HG03280 (cell line): ENCODE results near the gene CXADR.

Experiments used
- ATAC-seq: cut with Tn5 transposase; IDR thresholded peaks from one replicate; pipeline ENCODE4 v1.9.1; 2021; ENCODE audit warnings: mild to moderate bottlenecking, moderate library complexity; ENCODE audit not compliant: unreplicated experiment

The CXADR gene

DNA sequence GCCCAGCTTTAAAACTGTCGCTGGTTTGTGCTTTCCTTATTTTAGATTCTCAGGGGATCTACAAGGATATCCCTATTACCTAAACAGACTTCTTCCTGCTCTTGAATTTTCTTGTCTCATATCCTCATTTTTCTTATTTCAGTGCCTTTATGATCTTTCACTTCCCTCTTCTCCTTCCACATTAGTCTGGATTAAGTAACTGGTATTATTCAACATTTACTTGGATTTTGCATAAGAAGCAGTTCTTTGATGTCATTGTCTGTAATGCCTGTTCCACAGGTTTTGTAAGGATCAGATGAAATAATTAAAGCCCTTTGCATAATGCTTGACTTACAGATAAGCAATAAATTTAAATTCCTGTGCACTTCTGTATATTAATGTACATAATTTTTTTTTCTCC, 26.5 kb downstream of the CXADR start:
- ATAC-seq = no peak

DNA sequence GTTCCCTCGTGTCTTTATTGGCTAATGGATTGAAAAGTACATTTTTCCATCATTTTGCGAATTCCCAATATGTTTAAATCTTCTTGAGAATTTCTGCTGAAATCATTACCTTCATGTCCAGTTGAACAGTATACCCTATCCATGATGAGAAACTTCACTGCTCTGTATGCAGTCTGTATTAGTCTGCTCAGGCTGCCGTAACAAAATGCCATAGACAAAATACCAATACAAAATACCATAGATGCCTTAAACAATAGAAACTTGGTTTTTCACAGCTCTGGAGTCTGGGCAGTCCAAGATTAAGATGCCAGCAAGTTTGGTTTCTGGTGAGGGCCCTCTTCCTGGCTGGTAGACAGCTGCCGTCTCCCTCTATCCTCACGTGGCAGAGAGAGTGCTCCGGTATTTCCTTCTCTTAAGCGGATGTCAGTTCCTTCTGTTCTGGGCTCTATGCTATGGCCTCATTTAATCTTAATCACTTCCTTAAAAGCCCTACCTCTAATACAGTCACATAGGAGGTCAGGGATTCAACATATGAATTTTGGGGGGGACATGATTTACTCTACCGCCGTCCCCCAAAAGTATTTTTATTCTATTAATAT, 27.0 kb downstream of the CXADR start:
- no peak for ATAC-seq

DNA sequence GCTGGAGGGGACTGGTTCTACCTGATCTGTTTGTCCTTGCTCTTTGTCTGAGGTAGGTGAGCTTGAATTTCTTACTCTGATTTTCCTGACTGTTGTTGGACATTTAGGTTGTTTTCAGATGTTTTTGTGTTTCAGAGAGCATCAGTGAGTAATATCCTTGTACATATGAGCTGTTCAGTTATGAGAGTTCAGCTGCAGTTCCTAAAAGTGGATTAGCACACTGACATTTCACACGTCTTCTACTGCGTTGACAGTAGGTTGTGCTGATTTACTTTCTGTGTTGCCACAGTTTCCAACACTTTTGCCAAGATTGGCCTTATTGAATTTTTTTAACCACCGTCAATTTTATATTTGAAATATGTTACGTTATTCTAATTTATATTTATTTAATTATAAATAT, 27.7 kb downstream of the CXADR start:
- ATAC-seq = no peak

DNA sequence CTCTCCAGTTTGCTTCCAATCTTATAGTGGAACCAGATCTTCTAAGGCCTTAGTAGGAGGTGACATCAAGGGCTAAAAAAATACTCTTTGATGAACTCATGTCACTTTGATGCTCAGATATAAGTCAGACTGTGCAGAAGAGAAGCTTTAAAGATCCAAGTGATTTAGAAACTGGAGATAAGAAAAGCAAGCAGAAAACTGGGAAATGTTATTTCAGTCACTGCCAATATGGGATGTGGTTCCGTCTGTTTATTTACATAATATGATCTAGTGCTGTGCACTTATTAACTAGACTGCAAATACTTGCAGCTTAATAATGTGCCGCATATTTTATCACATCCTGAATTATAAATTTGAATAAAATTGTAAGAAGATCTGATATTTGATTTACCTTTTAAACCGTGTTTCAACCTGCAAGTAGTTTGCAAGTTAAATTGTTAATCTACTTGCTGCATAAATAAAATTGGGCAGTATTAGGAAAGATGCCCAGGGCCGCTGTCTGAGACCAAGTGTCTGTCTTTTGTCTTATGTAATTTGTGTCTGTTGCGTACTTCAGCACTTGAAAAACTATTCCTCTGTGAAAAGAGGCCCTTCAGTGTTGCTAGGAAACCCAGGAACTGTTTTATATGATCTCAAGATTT, 29.6 kb downstream of the CXADR start:
- no peak for ATAC-seq

DNA sequence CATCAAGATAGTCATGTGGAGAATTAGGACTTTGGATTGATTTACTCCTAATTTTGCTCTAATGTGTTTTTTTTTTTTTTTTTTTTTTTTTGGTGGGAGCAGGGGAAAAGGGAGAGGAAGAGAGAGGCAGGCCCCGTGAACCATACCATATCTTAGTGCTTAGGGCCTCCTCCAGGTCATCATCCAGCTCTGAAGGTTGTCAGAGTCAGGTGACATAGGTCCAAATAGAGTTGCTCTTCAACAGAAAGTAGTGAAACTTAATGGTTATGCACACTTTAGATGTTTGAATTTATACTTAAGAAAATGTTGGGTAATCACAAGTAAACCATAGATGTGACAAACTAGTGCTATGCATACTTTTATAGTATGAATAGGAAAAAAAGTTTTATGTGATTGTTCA, 32.2 kb downstream of the CXADR start:
- no peak for ATAC-seq

DNA sequence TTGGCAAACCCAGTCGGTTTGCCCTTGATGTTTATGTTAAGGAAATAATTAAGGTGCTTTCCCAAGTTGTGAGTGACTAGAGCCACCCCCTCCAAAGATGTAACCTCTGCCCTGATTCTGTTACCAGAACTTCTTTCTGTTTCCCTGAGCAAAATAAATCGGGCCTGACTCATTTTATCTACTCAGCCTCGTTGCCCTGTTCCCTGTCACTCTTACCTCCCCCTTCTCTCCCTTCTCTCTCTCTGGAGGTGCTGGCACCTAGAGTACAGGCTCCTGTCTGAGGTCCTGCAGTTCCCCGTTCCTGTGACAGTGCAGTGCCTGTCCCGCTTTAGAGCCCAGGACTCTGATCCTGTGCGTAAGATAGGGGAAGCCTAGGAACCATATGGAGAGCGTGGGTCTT, 35.4 kb downstream of the CXADR start:
- no peak for ATAC-seq

DNA sequence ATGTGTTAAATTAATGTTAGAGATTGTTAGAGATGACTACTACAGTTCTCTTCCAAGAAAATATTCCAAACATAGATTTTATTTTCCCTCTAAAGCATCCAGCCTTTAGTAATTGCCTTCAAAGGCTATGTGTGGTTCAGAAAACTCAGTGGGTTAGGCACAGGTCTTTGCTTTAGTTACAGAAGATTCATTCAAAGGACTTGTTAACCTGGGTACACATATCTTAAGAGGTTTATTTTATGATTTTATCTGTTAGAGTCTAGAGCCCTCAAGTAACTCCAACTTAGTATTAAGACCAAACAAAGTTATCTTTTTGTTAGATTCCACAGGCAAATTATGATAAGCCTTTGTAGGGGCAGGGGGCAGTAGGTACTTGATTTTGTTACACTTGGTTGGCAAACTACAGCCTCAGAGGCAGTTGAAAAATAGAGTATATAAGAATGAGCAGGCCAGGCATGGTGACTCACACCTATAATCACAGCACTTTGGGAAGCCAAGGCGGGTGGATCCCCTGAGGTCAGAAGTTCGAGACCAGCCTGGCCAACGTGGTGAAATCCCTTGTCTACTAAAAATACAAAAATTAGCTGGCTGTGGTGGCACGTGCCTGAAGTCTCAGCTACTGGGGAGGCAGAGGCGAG, 37.9 kb downstream of the CXADR start:
- no peak for ATAC-seq

DNA sequence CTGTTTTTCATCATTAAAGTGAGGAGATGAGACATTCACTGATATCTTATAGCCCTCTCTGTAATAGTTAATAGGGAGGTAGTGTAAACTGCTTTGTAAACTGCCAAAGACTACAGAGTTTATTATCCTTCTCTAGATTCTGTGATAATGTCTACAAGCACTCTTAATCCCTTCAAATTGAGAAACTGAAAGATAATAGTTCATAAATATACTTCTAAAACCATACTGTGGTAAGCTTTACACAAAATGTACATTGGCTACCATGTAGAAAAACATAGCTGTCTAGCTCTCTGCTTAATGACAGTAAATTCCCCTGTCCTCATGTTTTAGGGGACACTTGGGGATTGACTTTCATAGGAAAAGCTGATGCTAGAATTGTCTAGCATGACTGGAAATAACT, 39.6 kb downstream of the CXADR start:
- ATAC-seq = no peak

DNA sequence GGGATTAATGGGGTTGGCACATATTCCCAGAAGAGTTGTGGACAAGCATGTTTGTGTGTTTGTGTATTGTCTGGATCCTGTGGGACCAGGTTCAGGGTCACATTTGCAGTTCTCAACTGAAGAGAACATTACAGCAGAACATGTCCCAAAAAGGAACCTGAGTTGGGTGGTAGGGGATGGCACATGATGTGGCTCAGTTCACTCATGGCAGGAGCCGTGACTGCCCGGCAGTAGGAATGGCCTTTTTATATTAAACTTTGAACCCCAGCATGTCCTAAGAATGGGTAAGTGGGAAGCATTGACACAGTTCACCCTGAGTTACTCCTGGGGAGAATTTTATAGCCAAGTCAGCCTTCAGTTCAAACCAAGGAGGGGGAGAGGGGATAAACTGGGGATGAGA, 41.3 kb downstream of the CXADR start:
- no peak for ATAC-seq

DNA sequence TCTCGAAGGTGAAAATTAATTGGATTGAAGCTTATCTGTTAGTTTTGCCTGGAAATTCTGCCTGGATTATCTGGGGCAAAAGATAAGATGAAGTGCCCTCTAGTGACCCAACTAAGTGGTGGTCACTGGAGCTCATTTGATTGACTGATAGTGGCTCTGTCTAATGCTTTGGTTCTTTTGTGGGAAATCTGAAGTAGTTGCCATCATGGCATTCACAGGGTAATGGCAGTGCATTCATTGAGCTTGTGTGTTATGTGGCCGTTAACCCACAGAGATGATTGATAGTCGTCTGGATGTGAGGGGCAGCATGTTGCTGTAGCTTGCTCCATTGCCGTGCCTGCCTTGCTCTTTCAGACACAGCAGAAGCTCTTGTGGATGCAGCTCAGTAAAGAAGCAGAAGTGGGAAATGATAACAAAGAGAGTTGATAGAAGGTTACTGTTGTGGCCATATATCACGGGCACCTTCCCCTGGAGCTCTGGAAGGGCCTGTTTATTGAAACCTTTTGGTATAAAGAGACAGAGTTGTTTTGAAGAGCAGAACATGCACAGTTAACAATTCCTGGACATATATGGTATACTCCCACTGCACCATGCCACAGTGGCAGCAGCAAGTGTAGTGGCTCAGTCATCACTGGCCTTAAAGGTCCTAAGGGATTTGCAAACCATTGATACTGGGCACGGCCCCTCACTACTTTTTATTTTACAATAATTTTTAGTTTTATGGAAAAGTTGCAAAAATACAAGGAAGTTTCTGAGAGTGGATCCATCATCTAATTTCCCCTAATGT, 42.0 kb downstream of the CXADR start:
- no peak for ATAC-seq

DNA sequence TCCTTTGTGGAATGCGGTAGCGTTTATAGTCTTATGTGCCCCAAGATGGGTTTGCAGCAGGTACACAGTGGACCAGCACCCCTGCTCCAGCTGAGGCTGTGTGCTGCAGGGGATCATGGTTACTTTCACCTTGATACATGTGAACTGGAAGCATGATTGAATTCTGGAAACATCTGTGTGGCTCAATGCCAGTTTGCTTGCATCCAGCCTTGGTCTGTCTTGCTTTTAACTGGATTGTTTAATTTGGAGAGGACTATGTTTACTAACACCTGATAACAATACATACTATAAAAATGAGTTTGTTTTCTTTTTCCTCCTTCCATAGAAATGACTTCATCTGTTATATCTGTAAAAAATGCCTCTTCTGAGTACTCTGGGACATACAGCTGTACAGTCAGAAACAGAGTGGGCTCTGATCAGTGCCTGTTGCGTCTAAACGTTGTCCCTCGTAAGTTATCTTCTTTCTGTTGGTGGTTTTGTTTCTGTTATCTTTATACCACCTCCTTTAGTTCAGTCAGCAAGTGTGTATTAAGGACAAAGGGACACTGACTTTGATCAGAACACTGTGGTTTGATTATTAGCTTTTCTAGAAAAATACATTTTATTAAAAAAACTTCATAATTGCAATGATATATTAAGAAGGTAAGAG, 47.7 kb downstream of the CXADR start:
- no peak for ATAC-seq

DNA sequence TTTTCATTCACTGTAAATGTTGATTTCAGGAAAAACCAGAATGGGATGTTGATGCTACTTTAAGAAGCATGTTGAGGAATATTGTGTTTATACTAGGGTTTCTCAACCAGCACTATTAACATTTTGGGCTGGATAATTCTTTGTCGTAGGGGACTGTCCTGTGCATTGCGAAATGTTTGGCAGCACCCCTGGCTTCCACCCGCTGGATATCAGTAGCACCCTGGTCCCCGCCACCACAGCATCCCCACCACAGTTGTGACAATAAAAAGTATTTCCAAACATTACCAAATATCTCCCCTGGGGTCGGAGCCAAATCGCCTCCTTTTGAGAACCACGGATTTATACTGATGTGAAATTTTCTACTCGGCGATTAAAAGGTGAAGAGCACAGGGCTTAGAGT, 57.9 kb downstream of the CXADR start:
- ATAC-seq = no peak

DNA sequence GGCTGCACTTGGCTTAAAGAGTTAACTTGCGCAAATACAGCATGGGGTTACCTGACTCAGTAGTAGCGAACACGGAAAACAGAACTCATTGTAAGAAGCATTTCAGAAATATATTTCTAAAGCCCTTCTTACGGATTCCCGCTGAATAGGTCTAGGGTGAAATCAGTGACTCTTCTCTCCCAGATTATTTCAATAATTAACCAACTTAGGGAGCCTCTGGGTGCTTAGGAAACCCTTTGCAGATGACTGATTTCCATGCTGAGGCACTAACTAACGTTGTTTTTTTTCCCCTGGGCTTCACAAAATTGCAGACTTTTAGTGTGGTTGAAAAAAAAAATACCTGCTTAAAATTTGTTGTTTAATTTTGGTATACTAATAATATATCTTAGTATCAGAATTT, 59.6 kb downstream of the CXADR start:
- ATAC-seq = no peak

DNA sequence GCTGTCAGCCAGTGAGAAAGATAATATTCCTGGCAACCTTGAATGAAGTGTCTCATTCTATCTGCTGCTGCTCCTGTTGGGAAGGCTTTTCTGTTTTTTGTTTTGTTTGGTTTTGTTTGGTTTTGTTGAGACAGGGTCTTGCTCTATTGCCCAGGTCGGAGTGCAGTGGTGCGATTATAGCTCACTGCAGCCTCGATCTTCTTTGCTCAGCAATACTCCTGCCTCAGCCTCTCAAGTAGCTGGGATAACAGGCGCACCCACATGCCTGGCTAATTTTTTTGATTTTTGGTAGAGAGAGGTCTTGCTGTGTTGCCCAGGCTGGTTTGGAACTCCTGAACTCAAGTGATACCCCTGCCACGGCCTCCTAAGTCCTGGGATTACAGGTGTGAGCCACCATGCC, 62.2 kb downstream of the CXADR start:
- no peak for ATAC-seq

DNA sequence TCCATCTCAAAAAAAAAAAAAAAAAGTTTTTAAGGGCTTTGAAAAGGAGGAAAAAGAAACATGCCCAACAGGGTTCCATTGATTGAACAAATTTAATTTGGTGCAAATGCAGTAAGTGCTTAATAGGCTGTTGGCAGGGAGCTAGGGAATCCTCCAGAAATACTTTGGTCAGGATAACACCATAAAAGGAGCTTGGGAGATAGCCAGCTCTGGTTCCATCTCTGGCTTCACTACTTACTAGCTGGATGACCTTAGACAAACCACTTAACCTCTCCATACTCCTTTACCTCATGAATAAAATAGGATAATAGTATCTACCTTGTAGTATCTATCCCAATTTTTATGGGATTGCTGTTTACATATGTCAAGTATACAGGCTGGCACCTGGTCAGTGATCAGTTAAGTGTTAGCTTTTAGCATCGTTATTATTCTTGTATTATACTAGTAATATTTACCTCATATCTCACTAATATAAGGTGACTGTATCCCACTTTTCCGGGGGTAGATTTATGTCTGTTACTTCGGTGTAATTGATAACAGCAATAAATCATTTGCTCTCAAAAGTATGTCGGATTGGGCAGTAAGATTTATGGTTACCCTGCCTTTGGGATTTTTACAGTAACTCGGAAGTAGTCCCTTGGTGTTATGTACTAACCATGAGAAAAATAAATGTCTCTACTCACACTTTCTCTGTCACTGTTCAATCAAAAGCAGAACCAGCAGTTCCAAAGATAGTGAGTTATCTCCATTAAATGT, 63.4 kb downstream of the CXADR start:
- no peak for ATAC-seq

DNA sequence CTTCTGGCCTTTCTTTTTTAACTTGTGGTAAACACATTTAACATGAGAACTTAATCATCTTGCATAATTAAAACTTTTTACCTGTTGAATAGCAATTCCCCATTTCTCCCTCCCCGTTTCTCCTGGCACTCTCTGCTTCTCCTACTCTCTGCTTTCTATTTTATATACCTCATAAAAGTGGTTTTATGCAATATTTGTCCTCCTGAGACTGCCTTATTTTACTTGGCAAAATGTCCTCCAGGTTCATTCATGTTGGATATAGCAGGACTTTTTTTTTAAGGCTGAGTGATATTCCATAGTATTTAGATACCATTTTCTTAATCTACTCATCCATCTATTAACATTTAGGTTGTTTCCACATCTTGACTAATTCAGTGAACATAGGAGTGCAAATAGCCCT, 64.9 kb downstream of the CXADR start:
- no peak for ATAC-seq

DNA sequence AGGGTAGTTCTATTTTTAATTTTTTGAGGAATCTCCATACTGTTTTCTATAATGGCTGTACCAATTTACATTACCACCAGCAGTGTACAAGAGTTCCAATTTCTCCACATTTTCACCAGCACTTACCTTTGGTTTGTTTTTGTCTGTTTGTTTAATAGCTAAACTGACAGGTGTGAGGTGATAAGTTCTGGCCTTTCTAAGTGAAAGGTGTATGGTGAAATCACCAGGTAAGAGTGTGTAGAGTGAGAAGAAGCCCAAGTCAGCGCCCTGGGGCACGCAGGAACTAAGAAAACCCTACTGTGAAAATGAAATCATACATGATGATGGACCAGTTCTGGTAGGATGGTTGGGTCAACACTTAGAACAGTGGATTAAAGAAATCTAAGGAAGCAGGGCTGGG, 65.3 kb downstream of the CXADR start:
- ATAC-seq = no peak

DNA sequence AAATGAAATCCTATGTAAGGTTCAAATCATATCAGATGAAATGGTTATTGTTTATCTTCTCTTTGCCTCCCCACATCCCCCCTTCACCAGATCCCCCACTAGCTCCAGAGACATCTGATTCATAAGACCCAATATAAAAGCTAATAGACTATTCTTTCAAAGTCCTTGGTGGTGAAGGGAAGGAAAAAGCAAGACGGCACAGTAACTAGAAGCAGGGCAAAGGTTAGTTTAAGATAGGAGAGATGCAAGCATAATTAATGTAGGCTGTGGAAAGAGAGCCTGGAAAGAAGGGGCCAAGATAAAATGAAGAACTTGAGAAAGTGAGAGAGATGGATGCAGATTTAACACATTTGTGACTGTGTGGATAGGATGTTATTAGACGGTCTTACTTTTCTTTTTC, 66.0 kb downstream of the CXADR start:
- no peak for ATAC-seq

DNA sequence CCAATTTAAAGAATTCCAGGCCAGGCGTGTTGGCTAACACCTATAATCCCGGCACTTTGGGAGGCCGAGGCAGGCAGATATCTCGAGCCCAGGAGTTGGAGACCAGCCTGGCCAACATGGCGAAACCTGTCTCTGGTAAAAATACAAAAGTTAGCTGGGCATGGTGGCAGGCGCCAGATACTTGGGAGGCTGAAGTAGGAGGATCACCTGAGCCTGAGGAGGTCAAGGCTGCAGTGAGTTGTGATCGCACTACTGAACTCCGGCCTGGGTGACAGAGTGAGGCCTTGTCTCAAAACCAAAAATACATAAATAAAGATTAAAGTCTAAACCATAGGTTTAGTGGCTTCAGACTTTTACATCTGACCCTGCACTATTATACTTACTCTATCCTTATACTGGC, 67.5 kb downstream of the CXADR start:
- ATAC-seq = no peak

DNA sequence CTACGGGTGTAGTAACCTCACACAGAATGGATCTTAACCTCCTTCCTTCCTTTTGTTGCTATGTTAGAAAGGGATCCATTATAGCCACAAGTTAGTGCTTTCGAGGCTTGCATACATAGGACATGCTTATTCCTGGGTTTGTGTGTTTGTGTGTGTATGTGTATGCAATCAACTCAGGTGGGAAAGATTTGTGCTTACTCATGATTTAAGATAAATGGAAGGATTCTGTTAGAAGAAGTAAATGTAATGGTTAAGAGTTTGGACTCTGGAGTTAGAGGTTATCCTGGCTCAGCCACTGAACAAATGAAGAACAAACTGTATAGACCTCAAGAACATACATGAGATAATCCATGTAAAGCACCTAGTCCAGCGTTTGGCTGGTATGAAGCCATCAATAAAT, 71.1 kb downstream of the CXADR start:
- no peak for ATAC-seq
